ENCODE data around the gene MYL12B. TPM values are rescaled to one million over a fixed set of nuclear protein-coding genes. Genes with fewer than 3 reads are reported as not detected.

MYL12B gene
- total RNA-seq, 3 donors from 2014 or later (not counting 1 experiment from before 2014, with no cell fraction given) = 204 to 214 (median 210) TPM

DNA sequence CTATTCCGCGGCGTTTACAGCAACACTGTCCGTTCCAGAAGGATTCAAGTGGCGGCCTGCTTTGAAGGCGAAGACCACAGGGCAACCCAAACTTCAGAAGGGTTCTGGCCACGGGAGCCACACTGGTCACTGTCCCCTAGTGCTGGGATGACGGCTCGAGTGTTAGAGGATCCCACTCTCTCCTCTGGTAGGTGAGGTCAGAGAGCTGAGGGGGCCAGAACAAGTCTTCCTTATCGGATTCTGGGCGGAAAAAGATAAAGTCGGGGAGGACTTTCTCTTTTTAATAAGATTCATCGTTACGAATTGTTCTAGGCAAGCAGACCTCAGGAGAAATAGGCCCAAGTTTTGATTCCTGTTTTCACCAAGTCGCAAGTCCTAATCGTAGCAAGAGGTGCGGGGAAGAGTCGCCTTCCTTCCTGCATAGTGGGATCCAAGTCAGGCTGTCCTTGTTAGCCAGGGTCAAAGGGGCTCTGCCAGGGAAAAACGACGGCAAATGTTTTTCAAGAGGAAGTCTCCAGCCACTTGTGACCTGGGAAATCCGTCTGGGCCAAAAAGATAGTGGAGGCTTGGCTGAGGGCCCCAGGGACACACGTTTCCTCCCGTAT, 15.2 kb upstream of the MYL12B start:
- peaks cover 55 to 58% of the 10 kb centered on the region in 2 donors for H3K4me1 Mint-ChIP-seq
- H3K36me3 ChIP-seq (ENCODE audit: control insufficient read depth, insufficient read depth, low read length) = peaks cover 6% of the 10 kb centered on the region
- ATAC-seq (peak in 1 of 3 donors; percentile 2), DNase-seq (peak in 1 of 2 donors; percentile 31)
- H3K4me3 ChIP-seq (ENCODE audit: low read length) = peak overlapping the region; percentile 95
- H3K4me1 ChIP-seq (ENCODE audit: control insufficient read depth, insufficient read depth, low read length) = peaks cover 31% of the 10 kb centered on the region
- peaks cover 7% of the 10 kb centered on the region for H3K36me3 Mint-ChIP-seq
- WGBS (ENCODE audit: insufficient coverage) = 7% methylated on average over 23 of the region's 23 CpGs
- intact Hi-C loops (cut with micrococcal nuclease) = loop anchor here (1.0 to 5.0 kb wide), 8 partner anchors 16 to 349 kb away; partner anchors contain the start of genes LPIN2 and MYL12B
- no peaks in the 10 kb centered on the region for H3K9me3 ChIP-seq (ENCODE audit: control insufficient read depth, insufficient read depth, low read length)
- peak overlapping the region; percentile 98 for H3K4me3 Mint-ChIP-seq
- H3K27ac Mint-ChIP-seq = peak overlapping the region; percentile 88
- H3K27ac ChIP-seq (ENCODE audit: low read length) = peak overlapping the region; percentile 85
- no peaks in the 10 kb centered on the region for H3K9me3 Mint-ChIP-seq
- TF ChIP-seq, protein P1, sequence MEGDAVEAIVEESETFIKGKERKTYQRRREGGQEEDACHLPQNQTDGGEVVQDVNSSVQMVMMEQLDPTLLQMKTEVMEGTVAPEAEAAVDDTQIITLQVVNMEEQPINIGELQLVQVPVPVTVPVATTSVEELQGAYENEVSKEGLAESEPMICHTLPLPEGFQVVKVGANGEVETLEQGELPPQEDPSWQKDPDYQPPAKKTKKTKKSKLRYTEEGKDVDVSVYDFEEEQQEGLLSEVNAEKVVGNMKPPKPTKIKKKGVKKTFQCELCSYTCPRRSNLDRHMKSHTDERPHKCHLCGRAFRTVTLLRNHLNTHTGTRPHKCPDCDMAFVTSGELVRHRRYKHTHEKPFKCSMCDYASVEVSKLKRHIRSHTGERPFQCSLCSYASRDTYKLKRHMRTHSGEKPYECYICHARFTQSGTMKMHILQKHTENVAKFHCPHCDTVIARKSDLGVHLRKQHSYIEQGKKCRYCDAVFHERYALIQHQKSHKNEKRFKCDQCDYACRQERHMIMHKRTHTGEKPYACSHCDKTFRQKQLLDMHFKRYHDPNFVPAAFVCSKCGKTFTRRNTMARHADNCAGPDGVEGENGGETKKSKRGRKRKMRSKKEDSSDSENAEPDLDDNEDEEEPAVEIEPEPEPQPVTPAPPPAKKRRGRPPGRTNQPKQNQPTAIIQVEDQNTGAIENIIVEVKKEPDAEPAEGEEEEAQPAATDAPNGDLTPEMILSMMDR (IDR thresholded peaks at IDR 0.05) = no peak
- H3K27me3 Mint-ChIP-seq (ENCODE audit: low read depth in 2 of 2) = no peaks in the 10 kb centered on the region
- H3K27me3 ChIP-seq (ENCODE audit: control insufficient read depth, insufficient read depth, low read length) = no peaks in the 10 kb centered on the region

DNA sequence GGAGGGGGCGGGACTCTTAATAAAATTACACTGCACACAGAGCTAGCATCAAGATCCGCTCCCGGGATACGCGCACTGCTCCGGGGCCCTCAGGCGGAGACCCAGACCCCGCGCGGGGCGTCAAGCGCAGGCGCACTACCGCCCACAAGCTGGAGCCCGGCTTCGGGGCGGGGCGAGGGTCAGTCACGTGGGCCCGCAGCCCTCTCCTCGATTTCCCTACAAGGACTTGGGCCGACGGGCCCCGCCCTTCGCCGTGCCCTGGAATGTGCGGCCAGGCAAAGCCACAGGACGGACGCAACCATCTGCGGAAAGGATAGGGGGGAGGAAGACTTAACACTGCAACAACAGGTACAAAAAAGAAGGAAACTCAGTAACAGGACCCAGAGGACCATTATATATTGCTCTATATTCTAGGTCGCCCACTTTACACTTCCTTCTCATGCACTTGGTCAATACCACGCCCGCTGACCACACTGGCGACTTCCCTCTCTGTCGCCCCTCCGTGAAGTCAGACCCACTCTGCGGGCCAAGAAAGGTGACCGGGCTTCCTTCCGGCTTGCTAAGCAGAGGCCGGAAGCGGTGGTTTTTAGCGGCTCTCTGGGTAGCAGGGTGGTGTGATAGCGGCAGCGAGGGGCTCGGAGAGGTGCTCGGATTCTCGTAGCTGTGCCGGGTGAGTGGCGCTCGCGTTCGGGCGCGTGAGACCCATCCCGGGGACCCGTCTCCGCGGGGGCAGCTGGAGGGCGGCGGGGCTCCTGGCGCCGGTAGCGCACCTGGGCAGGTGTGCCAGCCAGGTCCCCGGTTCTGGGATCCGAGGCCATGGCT, 14.5 kb upstream of the MYL12B start, which contains the start of gene MYL12A:
MYL12A (plus strand) TSS at position 562 of the 822 bp plus-strand sequence. CDS start 5,447 bp downstream, outside the sequence.
- H3K4me1 Mint-ChIP-seq = peaks cover 60 to 65% of the 10 kb centered on the region in 2 donors
- peak within 1 kb of the TSS; percentile 88 for H3K27ac Mint-ChIP-seq
- ATAC-seq (peak; percentile 65 to 84 (median 76)), DNase-seq (peak; percentile 84 to 93)
- H3K4me1 ChIP-seq (ENCODE audit: control insufficient read depth, insufficient read depth, low read length) = peaks cover 31% of the 10 kb centered on the region
- H3K9me3 Mint-ChIP-seq = no peaks in the 10 kb centered on the region
- no peaks in the 10 kb centered on the region for H3K27me3 Mint-ChIP-seq (ENCODE audit: low read depth in 2 of 2)
- WGBS (ENCODE audit: insufficient coverage) = under 1% methylated on average over 65 of the region's 65 CpGs
- peak within 1 kb of the TSS; percentile 98 for H3K4me3 Mint-ChIP-seq
- peak within 1 kb of the TSS; percentile 85 for H3K27ac ChIP-seq (ENCODE audit: low read length)
- no peaks in the 10 kb centered on the region for H3K27me3 ChIP-seq (ENCODE audit: control insufficient read depth, insufficient read depth, low read length)
- peaks cover 6% of the 10 kb centered on the region for H3K36me3 ChIP-seq (ENCODE audit: control insufficient read depth, insufficient read depth, low read length)
- H3K4me3 ChIP-seq (ENCODE audit: low read length) = peak within 1 kb of the TSS; percentile 95
- no peaks in the 10 kb centered on the region for H3K9me3 ChIP-seq (ENCODE audit: control insufficient read depth, insufficient read depth, low read length)
- peaks cover 7% of the 10 kb centered on the region for H3K36me3 Mint-ChIP-seq
- intact Hi-C loops (cut with micrococcal nuclease) = loop anchor here (1.0 to 5.0 kb wide), 6 partner anchors 15 to 348 kb away; partner anchors contain the start of genes LPIN2 and MYL12B
- TF ChIP-seq, protein P1 (IDR thresholded peaks at IDR 0.05) = no peak

DNA sequence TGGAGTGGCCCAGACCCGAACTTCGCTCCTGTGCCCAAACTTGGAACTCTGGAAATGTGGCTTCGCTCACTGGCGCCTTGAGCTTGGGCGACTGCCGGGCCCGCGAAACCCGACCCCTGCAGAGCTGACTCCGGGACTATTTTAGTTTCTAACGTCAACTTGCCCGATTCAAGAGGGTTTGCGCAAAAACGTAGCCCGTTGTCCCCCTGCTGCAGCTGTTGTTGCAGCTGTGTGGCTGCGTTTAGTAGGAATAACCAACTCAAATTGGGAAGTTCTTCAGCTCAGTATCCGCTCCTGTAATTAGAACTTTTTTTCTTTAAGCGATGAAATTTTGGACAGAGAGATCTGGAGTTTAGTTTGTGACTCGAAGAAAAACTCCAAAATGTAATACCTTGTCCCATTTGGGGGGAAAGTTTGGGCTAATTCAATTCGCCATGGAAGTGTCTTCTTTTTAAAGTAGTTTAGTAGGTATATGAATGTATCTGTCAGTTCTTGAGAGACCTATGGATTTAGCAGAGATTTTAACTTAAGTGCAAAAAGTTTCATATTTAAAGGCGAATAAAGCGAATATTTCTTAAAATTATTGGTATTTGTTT, 13.8 kb upstream of the MYL12B start:
- DNase-seq = peak in 1 of 2 donors; percentile 71
- WGBS (ENCODE audit: insufficient coverage) = 0% methylated on average over 22 of the region's 22 CpGs
- ATAC-seq = no peak
- no peaks in the 10 kb centered on the region for H3K27me3 Mint-ChIP-seq (ENCODE audit: low read depth in 2 of 2)
- H3K4me3 Mint-ChIP-seq = peak overlapping the region; percentile 98
- Histone ChIP-seq H3K9me3 (ENCODE audit: control insufficient read depth, insufficient read depth, low read length) (no peaks in the 10 kb centered on the region), H3K4me3 (ENCODE audit: low read length) (peak overlapping the region; percentile 95), H3K27me3 (ENCODE audit: control insufficient read depth, insufficient read depth, low read length) (no peaks in the 10 kb centered on the region), H3K36me3 (ENCODE audit: control insufficient read depth, insufficient read depth, low read length) (peaks cover 10% of the 10 kb centered on the region), H3K4me1 (ENCODE audit: control insufficient read depth, insufficient read depth, low read length) (peaks cover 34% of the 10 kb centered on the region), H3K27ac (ENCODE audit: low read length) (peak overlapping the region; percentile 85)
- H3K9me3 Mint-ChIP-seq = no peaks in the 10 kb centered on the region
- TF ChIP-seq, protein P1 (IDR thresholded peaks at IDR 0.05) = no peak
- H3K27ac Mint-ChIP-seq = peak overlapping the region; percentile 88
- intact Hi-C loops (cut with micrococcal nuclease) = loop anchor here (5.0 kb wide), 1 partner anchor 266 kb away; no protein-coding TSS in a partner anchor
- H3K36me3 Mint-ChIP-seq = peaks cover 7% of the 10 kb centered on the region
- H3K4me1 Mint-ChIP-seq = peaks cover 67 to 72% of the 10 kb centered on the region in 2 donors

Data from natural killer cell (primary cell).